ENCODE measurements around the gene DAB1.

The DAB1 gene

DNA sequence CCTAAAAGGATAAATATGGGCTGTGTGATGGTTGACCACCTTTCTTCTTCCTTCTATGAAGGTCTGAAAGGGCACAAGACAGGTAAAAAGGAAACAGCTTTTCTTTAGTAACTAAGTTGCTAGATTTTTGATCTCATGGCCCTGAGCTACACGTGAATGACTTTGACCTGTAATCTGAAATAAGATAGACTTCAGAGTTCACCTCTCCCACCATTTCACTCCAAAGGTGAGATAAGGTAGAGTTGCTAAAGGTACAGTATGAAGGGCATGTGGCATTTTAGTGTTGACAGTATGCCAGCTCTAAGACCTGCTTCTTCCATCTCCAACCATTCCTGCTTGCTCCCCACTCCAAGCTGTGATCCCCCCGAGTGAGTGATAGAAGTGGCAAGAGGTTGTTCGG lies 432.3 kb downstream of the DAB1 start:
- no peak for DNase-seq (ENCODE audit: low read depth in 1 of 2, low spot score in 1 of 2)

- DNase-seq (ENCODE audit: low read depth in 1 of 2, low spot score in 1 of 2) = no peak
Measured at GRCh38 chr1:56986397-56986796, 437.5 kb downstream of the DAB1 start.

GRCh38 chr1:56985857-56986256 lies 438.0 kb downstream of the DAB1 start:
- no peak for DNase-seq (ENCODE audit: low read depth in 1 of 2, low spot score in 1 of 2)

DNA sequence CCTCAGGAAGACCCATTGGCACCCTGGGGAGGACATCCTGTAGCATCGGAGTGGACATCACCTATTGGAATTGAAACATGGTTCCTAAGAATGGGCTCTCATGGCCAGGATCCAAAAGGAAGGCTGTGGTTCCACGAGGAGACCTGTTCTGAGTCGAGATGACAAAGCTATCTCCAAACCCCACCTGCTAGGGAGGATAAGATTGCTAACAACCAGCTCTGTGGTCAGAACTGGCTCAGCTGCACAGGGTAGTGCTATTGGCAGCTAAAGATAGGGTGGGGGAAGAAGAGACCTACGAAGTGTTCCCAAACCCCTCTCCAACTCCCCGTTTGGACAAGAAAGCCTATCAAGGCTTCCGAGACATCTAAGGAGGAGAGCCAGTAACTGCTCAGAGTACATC lies 440.4 kb downstream of the DAB1 start:
- DNase-seq (ENCODE audit: low read depth in 1 of 2, low spot score in 1 of 2) = no peak

- DNase-seq (ENCODE audit: low read depth in 1 of 2, low spot score in 1 of 2) = no peak
Measured at GRCh38 chr1:56979986-56980755, 443.7 kb downstream of the DAB1 start.

GRCh38 chr1:56978819-56979218 lies 445.0 kb downstream of the DAB1 start:
- DNase-seq (ENCODE audit: low read depth in 1 of 2, low spot score in 1 of 2) = no peak

GRCh38 chr1:56977910-56978309 lies 445.9 kb downstream of the DAB1 start:
- no peak for DNase-seq (ENCODE audit: low read depth in 1 of 2, low spot score in 1 of 2)

GRCh38 chr1:56975446-56975845 lies 448.4 kb downstream of the DAB1 start:
- no peak for DNase-seq (ENCODE audit: low read depth in 1 of 2, low spot score in 1 of 2)

GRCh38 chr1:56973923-56974742 lies 449.7 kb downstream of the DAB1 start:
- DNase-seq (ENCODE audit: low read depth in 1 of 2, low spot score in 1 of 2) = no peak

DNA sequence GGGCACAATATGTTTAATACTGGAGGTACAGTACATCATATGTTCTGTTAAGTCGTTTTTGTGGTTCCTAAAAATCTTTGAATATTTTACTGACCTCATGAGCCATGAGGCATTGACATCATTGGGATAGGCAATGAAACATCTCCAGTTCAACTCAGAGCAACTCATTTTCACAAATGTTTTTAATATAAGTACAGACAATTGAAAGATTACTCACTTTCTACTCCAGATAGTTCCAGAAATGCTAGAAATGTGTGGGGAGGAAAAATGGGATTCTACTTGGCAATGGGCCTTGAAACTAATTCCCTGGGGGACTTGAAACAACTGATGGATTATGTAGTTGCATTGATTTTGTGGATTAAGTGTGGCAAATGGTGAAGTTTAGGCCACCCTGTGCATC lies 450.9 kb downstream of the DAB1 start:
- no peak for DNase-seq (ENCODE audit: low read depth in 1 of 2, low spot score in 1 of 2)

GRCh38 chr1:56970280-56970679 lies 453.6 kb downstream of the DAB1 start:
- no peak for DNase-seq (ENCODE audit: low read depth in 1 of 2, low spot score in 1 of 2)

DNA sequence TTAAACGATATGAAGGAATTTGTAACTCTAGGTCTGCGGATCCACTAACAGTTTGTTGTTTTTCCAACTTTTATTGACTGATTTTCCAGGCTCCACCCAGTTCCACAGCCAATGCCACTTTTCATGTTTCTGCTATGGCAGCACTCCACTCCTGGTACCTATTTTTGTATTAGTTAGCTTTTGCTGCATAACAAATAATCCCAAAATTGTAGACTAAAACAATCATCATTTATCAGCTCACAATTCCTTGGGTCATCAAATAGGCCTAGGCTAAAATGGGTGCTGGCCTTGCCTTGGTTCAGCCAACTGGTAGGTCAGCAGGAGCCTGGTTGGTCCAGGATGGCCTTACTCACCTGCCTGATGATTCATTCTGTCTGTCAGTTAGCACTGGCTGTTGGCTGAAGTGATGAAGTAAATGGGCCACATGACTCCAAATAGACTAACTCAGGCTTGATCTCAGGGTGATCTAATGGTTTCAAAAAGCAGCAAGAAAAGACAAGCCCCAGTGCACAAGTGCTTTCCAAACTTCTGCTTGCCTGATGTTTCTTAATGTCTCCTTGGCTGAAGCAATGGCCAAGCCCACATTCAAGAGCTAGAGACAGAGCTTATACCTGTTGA lies 454.9 kb downstream of the DAB1 start:
- DNase-seq (ENCODE audit: low read depth in 1 of 2, low spot score in 1 of 2) = no peak

DNA sequence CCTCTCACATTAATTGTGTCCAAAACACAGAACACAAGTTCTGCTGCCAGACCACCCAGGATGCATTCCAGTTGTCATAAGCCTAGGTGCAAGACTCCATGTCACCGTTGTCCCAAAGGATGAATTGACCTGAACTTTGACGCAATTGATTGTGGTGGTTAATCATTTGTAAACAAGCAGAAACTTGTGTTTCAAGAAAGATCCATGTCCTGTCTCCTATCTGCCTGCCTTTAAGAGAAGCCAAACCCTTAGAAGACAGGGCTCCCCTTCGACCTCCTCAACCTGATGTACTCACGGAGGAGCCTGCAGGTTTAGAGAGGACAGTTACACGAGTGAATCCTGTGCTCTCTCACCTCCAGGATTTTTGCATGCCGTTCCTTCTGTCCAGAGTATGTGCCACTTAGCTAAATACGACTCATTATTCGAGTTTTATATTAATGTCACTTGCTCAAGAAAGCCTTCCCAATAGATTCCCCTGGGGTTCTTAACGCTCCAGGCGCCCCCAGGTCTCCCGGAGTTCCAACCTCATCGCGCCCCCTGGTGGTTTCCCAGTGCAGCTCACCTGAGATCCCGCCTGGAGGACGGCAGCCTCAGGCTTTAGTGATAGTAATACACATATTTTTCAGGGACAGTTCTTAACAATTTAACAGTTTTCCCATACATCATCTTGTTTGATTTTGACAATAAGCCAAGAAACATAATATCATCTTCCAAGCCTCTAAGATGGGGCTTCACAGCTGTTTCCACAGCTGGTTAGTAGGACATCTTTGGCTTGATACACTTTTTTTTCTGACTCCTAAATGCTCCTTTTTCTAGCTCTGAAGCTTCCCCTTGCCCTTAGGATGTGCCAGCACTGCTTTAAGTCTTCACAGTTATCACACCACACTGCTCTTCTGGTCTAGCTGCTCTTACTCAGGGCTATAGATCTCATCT lies 455.7 kb downstream of the DAB1 start:
- DNase-seq (ENCODE audit: low read depth in 1 of 2, low spot score in 1 of 2) = no peak

- DNase-seq (ENCODE audit: low read depth in 1 of 2, low spot score in 1 of 2) = no peak
Measured at GRCh38 chr1:56967355-56967754, 456.5 kb downstream of the DAB1 start.

DNA sequence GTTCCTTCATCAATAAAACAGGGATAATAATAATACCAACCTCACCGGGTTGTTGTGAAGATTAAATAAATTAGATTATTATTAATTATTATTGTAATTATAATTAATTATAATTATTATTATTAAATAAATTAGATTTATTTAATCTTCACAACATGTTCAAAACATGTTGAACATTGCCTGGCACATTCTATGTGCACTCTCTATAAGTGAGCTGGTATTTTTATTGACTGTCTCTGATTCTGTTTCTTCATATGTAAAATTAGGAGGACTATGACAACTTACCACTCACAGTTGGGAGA lies 457.2 kb downstream of the DAB1 start:
- no peak for DNase-seq (ENCODE audit: low read depth in 1 of 2, low spot score in 1 of 2)

- no peak for DNase-seq (ENCODE audit: low read depth in 1 of 2, low spot score in 1 of 2)
Measured at GRCh38 chr1:56965916-56966697, 457.8 kb downstream of the DAB1 start, which contains the start of gene C8B. TSS of gene C8B (minus strand) at chr1:56966015. CDS start at chr1:56965948, 67 bp downstream.

DNA sequence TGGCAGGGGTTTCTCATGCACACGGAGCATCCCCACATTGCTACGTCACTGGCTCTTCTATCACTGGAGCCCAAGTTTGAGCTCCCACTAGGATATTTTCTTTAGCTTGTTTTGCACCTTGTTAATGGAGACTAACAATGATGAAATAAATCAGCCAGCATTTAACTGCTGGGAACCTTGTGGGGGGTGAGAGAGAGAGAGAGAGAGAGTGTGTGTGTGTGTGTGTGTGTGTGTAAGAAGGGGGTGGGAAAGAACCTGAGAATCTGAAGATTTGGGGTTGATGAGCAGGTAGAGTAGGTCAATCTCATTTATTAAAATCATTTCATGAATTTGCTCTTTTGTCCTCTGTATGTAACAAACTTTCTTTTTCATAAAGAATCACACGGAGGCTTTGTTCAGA lies 458.7 kb downstream of the DAB1 start:
- no peak for DNase-seq (ENCODE audit: low read depth in 1 of 2, low spot score in 1 of 2)

GRCh38 chr1:56964349-56965017 lies 459.4 kb downstream of the DAB1 start:
- DNase-seq (ENCODE audit: low read depth in 1 of 2, low spot score in 1 of 2) = no peak

GRCh38 chr1:56963667-56964066 lies 460.2 kb downstream of the DAB1 start:
- DNase-seq (ENCODE audit: low read depth in 1 of 2, low spot score in 1 of 2) = no peak

- DNase-seq (ENCODE audit: low read depth in 1 of 2, low spot score in 1 of 2) = no peak
Measured at GRCh38 chr1:56961426-56961825, 462.4 kb downstream of the DAB1 start.

Measured in activated T-helper 1 cell treated with anti-CD3 and anti-CD28 coated beads, Interleukin-2, amount 50 U/mL, for 16 hours (primary cell).